Measurements from ENCODE around the gene SIRPA. TPM values are rescaled to one million over a fixed set of nuclear protein-coding genes. Genes with fewer than 3 reads are reported as not detected.

SIRPA gene
- total and polyA plus RNA-seq, 2 of the 4 experiments (the other 2 are of a cell fraction), result 9.9 to 40.2 TPM

GRCh38 chr20:1846341-1846740 is 48.9 kb upstream of the SIRPA start:
- TF ChIP-seq CEBPB (IDR thresholded peaks at IDR 0.05; ENCODE audit: low read depth, low read length), result no peak
- TF ChIP-seq, protein P1, sequence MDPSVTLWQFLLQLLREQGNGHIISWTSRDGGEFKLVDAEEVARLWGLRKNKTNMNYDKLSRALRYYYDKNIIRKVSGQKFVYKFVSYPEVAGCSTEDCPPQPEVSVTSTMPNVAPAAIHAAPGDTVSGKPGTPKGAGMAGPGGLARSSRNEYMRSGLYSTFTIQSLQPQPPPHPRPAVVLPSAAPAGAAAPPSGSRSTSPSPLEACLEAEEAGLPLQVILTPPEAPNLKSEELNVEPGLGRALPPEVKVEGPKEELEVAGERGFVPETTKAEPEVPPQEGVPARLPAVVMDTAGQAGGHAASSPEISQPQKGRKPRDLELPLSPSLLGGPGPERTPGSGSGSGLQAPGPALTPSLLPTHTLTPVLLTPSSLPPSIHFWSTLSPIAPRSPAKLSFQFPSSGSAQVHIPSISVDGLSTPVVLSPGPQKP (IDR thresholded peaks at IDR 0.05; ENCODE audit: borderline replicate concordance, low read depth, low read length), result no peak
- TF ChIP-seq CHD1 (IDR thresholded peaks at IDR 0.05; ENCODE audit: low read depth, low read length), result no peak
- TF ChIP-seq MXI1 (IDR thresholded peaks at IDR 0.05; ENCODE audit: borderline replicate concordance, low read depth, low read length), result no peak
- TF ChIP-seq RCOR1 (IDR thresholded peaks at IDR 0.05; ENCODE audit: insufficient replicate concordance, low read length), result no peak
- TF ChIP-seq NFE2L2 (IDR thresholded peaks at IDR 0.05; ENCODE audit: low read depth, low read length), result no peak
- no peak for TF ChIP-seq USF2 (IDR thresholded peaks at IDR 0.05; ENCODE audit: low read depth, low read length)
- TF ChIP-seq FOS (IDR thresholded peaks at IDR 0.05; ENCODE audit: low read depth, low read length), result no peak
- TF ChIP-seq RAD21 (IDR thresholded peaks at IDR 0.05; ENCODE audit: low read length), result no peak
- no peak for TF ChIP-seq SMC3 (IDR thresholded peaks at IDR 0.05; ENCODE audit: low read depth, low read length)
- TF ChIP-seq MAZ (IDR thresholded peaks at IDR 0.05; ENCODE audit: borderline replicate concordance, low read depth, low read length), result no peak
- TF ChIP-seq BHLHE40 (IDR thresholded peaks at IDR 0.05; ENCODE audit: low read depth, low read length), result no peak
- TF ChIP-seq, protein P2, sequence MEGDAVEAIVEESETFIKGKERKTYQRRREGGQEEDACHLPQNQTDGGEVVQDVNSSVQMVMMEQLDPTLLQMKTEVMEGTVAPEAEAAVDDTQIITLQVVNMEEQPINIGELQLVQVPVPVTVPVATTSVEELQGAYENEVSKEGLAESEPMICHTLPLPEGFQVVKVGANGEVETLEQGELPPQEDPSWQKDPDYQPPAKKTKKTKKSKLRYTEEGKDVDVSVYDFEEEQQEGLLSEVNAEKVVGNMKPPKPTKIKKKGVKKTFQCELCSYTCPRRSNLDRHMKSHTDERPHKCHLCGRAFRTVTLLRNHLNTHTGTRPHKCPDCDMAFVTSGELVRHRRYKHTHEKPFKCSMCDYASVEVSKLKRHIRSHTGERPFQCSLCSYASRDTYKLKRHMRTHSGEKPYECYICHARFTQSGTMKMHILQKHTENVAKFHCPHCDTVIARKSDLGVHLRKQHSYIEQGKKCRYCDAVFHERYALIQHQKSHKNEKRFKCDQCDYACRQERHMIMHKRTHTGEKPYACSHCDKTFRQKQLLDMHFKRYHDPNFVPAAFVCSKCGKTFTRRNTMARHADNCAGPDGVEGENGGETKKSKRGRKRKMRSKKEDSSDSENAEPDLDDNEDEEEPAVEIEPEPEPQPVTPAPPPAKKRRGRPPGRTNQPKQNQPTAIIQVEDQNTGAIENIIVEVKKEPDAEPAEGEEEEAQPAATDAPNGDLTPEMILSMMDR (conservative IDR thresholded peaks at IDR 0.05; ENCODE audit: low read depth, low read length), result no peak
- TF ChIP-seq RFX5 (IDR thresholded peaks at IDR 0.05; ENCODE audit: low read depth, low read length), result no peak
- TF ChIP-seq POLR2A (IDR thresholded peaks at IDR 0.05; ENCODE audit: low read depth, low read length), result no peak
- peak overlapping the region; percentile 55; the same call in 2 of the 3 replicates for H2BK15ac ChIP-seq (ENCODE audit: low read depth, low read length)
- H2AK9ac ChIP-seq (replicated peaks; ENCODE audit: low read depth, low read length, poor library complexity), result no peak overlapping the region
- H2AK5ac ChIP-seq (ENCODE audit: low read depth, low read length), result peak overlapping the region; percentile 78
- ATAC-seq (ENCODE audit: low read depth) (no peak), DNase-seq (no peak)
- H3K4me1 ChIP-seq (ENCODE audit: control insufficient read depth, insufficient read depth, low read length), result peaks cover 13% of the 10 kb centered on the region
- H3K27me3 ChIP-seq (ENCODE audit: control insufficient read depth, insufficient read depth, low read length), result no peaks in the 10 kb centered on the region; the same call in 1 of the 2 replicates
- in situ Hi-C loops (cut with MboI; ENCODE audit: low sequenced_read_pairs) (loop anchor here (25.0 kb wide), 1 partner anchor 509 kb away; the partner anchor contains the start of gene SDCBP2), intact Hi-C loops (cut with micrococcal nuclease) (no loop called here), dilution Hi-C loops (cut with HindIII; ENCODE audit: low sequenced_read_pairs, unreplicated experiment) (no loop called here)
- ChIA-PET POLR2A (ENCODE audit: unreplicated experiment) (no interaction called here), CTCF (no interaction called here)
- no peak overlapping the region for H3K14ac ChIP-seq (replicated peaks; ENCODE audit: low read depth, low read length)
- no peak overlapping the region for H2AFZ ChIP-seq (replicated peaks; ENCODE audit: low read length, poor library complexity)
- H3K4ac ChIP-seq (ENCODE audit: low read depth, low read length), result peak overlapping the region; percentile 51
- H4K5ac ChIP-seq (ENCODE audit: low read depth, low read length), result no peak overlapping the region
- H3K79me1 ChIP-seq (ENCODE audit: low read depth in 1 of 2, low read length in 2 of 2), result no peaks in the 10 kb centered on the region
- no TSS peak for BruUV-seq (replicated peaks)
- no peak overlapping the region for H3K9ac ChIP-seq (ENCODE audit: low read depth, low read length)
- peak overlapping the region in 1 of 2 experiments; percentile 55; a peak in 1 of 4 replicates for H4K8ac ChIP-seq (ENCODE audit: low read depth in 2 of 2, low read length in 2 of 2)
- H3K23ac ChIP-seq (ENCODE audit: low read depth, low read length), result no peak overlapping the region
- peaks cover 8% of the 10 kb centered on the region for H3K9me1 ChIP-seq (ENCODE audit: insufficient read depth, low read length)
- H3K4me3 ChIP-seq (ENCODE audit: insufficient read depth, low read depth, low read length), result no peak overlapping the region
- no peak overlapping the region for H3K4me2 ChIP-seq (ENCODE audit: low read depth, low read length)
- no peak overlapping the region; the same call in 1 of the 2 replicates for H3K18ac ChIP-seq (ENCODE audit: low read depth, low read length)
- no peaks in the 10 kb centered on the region for H3K9me3 ChIP-seq (ENCODE audit: control insufficient read depth, insufficient read depth, low read length)
- H2BK5ac ChIP-seq (ENCODE audit: low read depth, low read length, poor library complexity, severe bottlenecking), result no peak overlapping the region
- no peaks in the 10 kb centered on the region for H3K36me3 ChIP-seq (ENCODE audit: control insufficient read depth, insufficient read depth, low read length)
- peak overlapping the region; percentile 22 for H2BK120ac ChIP-seq (ENCODE audit: low read depth, low read length)
- 100% methylated on average over 1 of the region's 1 CpG; no CpG with 5 or more reads in 1 of the 2 experiments for WGBS, 2 experiments (ENCODE audit: extremely low coverage in 2 of 2, insufficient read length in 1 of 2)
- no peak overlapping the region for H3K56ac ChIP-seq (ENCODE audit: extremely low read depth, insufficient read depth, low read length)
- peak overlapping the region; percentile 50 for H2BK20ac ChIP-seq (ENCODE audit: low read depth, low read length)
- no peaks in the 10 kb centered on the region for H4K20me1 ChIP-seq (ENCODE audit: insufficient read depth, low read length)
- peak overlapping the region; percentile 84 for H4K91ac ChIP-seq (ENCODE audit: insufficient read depth, low read depth, low read length)
- H3K27ac ChIP-seq (ENCODE audit: insufficient read depth, low read length), result no peak overlapping the region
